A549 (cell line): ENCODE measurements around the gene NUDT9. TPM values are rescaled to one million over a fixed set of nuclear protein-coding genes. Genes with fewer than 3 reads are reported as not detected.

Source experiments
- polyA plus RNA-seq, 4 experiments: library from polyadenylated mRNA; depleted of rRNA in 3 of 4; stranded (reverse); fragments of >200 nt; fragmentation: RNase III in 1 of 4; extraction: RNeasy Plus Mini Kit Qiagen cat#74134 plus additional on column Dnase treatment in 1 of 4; gene quantifications; 2 replicates in 3 of 4; 3 replicates in 1 of 4; pipeline ENCODE4 v1.2.3, GENCODE V29; 2011 to 2017
- small RNA-seq, 6 experiments: library from RNA; depleted of rRNA; stranded (forward); fragments of <200 nt; gene quantifications; one replicate each; pipeline ENCODE3, GENCODE V24; 2012

Gene NUDT9
- polyA plus RNA-seq, 2 of the 4 experiments (the other 2 are of a cell fraction) = 36.7 to 44.0 TPM

Small RNAs within 50 kb of the gene (small RNA-seq; reads per million reads assigned to genes)
- gene RN7SL681P = 0 reads per million in 6 experiments

Other genes with a start within 250 kb of the NUDT9 start
- gene KLHL8, start 202.0 kb upstream of the NUDT9 start, polyA plus RNA-seq (2011; rRNA removed) = 8.3 and 11.2 TPM in 2 replicates
- 8.1 to 9.8 TPM (median 9.7 TPM) in 3 replicates for gene KLHL8, start 202.0 kb upstream of the NUDT9 start, polyA plus RNA-seq (2017; fragmentation: RNase III; extraction: RNeasy Plus Mini Kit Qiagen cat#74134 plus additional on column Dnase treatment)
- 0.29 and 0.30 TPM in 2 replicates for gene HSD17B13, start 99.7 kb upstream of the NUDT9 start, polyA plus RNA-seq (2011; rRNA removed)
- 0.05 to 0.08 TPM in 2 of 3 replicates, not detected in the other for gene HSD17B13, start 99.7 kb upstream of the NUDT9 start, polyA plus RNA-seq (2017; fragmentation: RNase III; extraction: RNeasy Plus Mini Kit Qiagen cat#74134 plus additional on column Dnase treatment)
- 85.2 and 113 TPM in 2 replicates for gene HSD17B11, start 31.4 kb upstream of the NUDT9 start, polyA plus RNA-seq (2011; rRNA removed)
- 42.3 to 53.4 TPM (median 51.5 TPM) in 3 replicates for gene HSD17B11, start 31.4 kb upstream of the NUDT9 start, polyA plus RNA-seq (2017; fragmentation: RNase III; extraction: RNeasy Plus Mini Kit Qiagen cat#74134 plus additional on column Dnase treatment)
- gene SPARCL1, start 106.8 kb downstream of the NUDT9 start, polyA plus RNA-seq (2011; rRNA removed) = not detected in 2 replicates
- gene SPARCL1, start 106.8 kb downstream of the NUDT9 start, polyA plus RNA-seq (2017; fragmentation: RNase III; extraction: RNeasy Plus Mini Kit Qiagen cat#74134 plus additional on column Dnase treatment) = not detected in 3 replicates
- not detected in 2 replicates for gene DSPP, start 186.0 kb downstream of the NUDT9 start, polyA plus RNA-seq (2011; rRNA removed)
- gene DSPP, start 186.0 kb downstream of the NUDT9 start, polyA plus RNA-seq (2017; fragmentation: RNase III; extraction: RNeasy Plus Mini Kit Qiagen cat#74134 plus additional on column Dnase treatment) = not detected in 3 replicates
- gene DMP1, start 227.7 kb downstream of the NUDT9 start, polyA plus RNA-seq (2011; rRNA removed) = not detected in 2 replicates
- gene DMP1, start 227.7 kb downstream of the NUDT9 start, polyA plus RNA-seq (2017; fragmentation: RNase III; extraction: RNeasy Plus Mini Kit Qiagen cat#74134 plus additional on column Dnase treatment) = not detected in 3 replicates